ENCODE results near the gene KDM4B. TPM values are rescaled to one million over a fixed set of nuclear protein-coding genes. Genes with fewer than 3 reads are reported as not detected.

KDM4B gene
- total RNA-seq, 4 donors from 2014 or later, result 28.7 to 75.1 (median 46.1) TPM

GRCh38 chr19:5147978-5148793 is 179.3 kb downstream of the KDM4B start:
- H3K36me3 ChIP-seq, result peaks cover 0 to 65% (median 0%) of the 10 kb centered on the region in 3 donors
- peak in 2 of 3 donors; percentile 43 to 46 for DNase-seq
- H3K27ac ChIP-seq, result no peak overlapping the region
- no peaks in the 10 kb centered on the region for H3K9me3 ChIP-seq
- no peak for TF ChIP-seq POLR2A (IDR thresholded peaks at IDR 0.05)
- no peak for TF ChIP-seq CTCF (IDR thresholded peaks at IDR 0.05)
- H3K27me3 ChIP-seq, result no peaks in the 10 kb centered on the region
- H3K4me1 ChIP-seq, result no peaks in the 10 kb centered on the region
- no peak overlapping the region for H3K4me3 ChIP-seq

GRCh38 chr19:5148794-5149190 is 179.9 kb downstream of the KDM4B start:
- H3K36me3 ChIP-seq, result peaks cover 0 to 59% (median 0%) of the 10 kb centered on the region in 3 donors
- TF ChIP-seq CTCF (IDR thresholded peaks at IDR 0.05) (no peak), POLR2A (IDR thresholded peaks at IDR 0.05) (no peak)

GRCh38 chr19:5149508-5149907 is 180.6 kb downstream of the KDM4B start:
- Histone ChIP-seq H3K36me3 (peaks cover 0 to 52% (median 0%) of the 10 kb centered on the region in 3 donors), H3K27me3 (no peaks in the 10 kb centered on the region), H3K4me3 (no peak overlapping the region), H3K4me1 (no peaks in the 10 kb centered on the region), H3K27ac (no peak overlapping the region), H3K9me3 (no peaks in the 10 kb centered on the region)
- peak in 1 of 3 donors; percentile 43 for DNase-seq
- TF ChIP-seq CTCF (IDR thresholded peaks at IDR 0.05), result no peak
- no peak for TF ChIP-seq POLR2A (IDR thresholded peaks at IDR 0.05)

More at GRCh38 chr19:5148794-5149190, 179.9 kb downstream of the KDM4B start:
- H3K4me1 ChIP-seq, result no peaks in the 10 kb centered on the region
- no peaks in the 10 kb centered on the region for H3K27me3 ChIP-seq
- no peak overlapping the region for H3K4me3 ChIP-seq
- peak in 1 of 3 donors; percentile 42 for DNase-seq
- no peak overlapping the region for H3K27ac ChIP-seq
- no peaks in the 10 kb centered on the region for H3K9me3 ChIP-seq

GRCh38 chr19:5149932-5150901 is 181.3 kb downstream of the KDM4B start:
- DNase-seq, result peak in 2 of 3 donors; percentile 36 to 42
- TF ChIP-seq CTCF (IDR thresholded peaks at IDR 0.05) (no peak), POLR2A (IDR thresholded peaks at IDR 0.05) (no peak)
- Histone ChIP-seq H3K27ac (no peak overlapping the region), H3K36me3 (peaks cover 0 to 45% (median 0%) of the 10 kb centered on the region in 3 donors), H3K4me1 (no peaks in the 10 kb centered on the region), H3K27me3 (no peaks in the 10 kb centered on the region), H3K4me3 (no peak overlapping the region), H3K9me3 (no peaks in the 10 kb centered on the region)

- Histone ChIP-seq H3K27ac (no peak overlapping the region), H3K27me3 (no peaks in the 10 kb centered on the region), H3K4me3 (no peak overlapping the region), H3K9me3 (no peaks in the 10 kb centered on the region), H3K36me3 (peaks cover 0 to 36% (median 0%) of the 10 kb centered on the region in 3 donors), H3K4me1 (no peaks in the 10 kb centered on the region)
- DNase-seq, result peak in 1 of 3 donors; percentile 43
- TF ChIP-seq CTCF (IDR thresholded peaks at IDR 0.05) (no peak), POLR2A (IDR thresholded peaks at IDR 0.05) (no peak)
These were observed 182.2 kb downstream of the KDM4B start for GRCh38 chr19:5150902-5151741.

All from Peyer's patch (tissue), 4 donors.